B cell (primary cell): ENCODE data around the gene FAM111B.

ENCODE experiments used
- CTCF ChIP-seq: fragments of 200-600 bp; IDR thresholded peaks from one replicate; pipeline ENCODE4 v1.8.0; 2022; ENCODE audit warnings: antibody characterized with exemption, mild to moderate bottlenecking
- EZH2 ChIP-seq: IDR thresholded peaks from 2 replicates; pipeline ENCODE4 v1.6.1; 2012; ENCODE audit warnings: borderline replicate concordance, low read depth, mild to moderate bottlenecking, moderate library complexity, low read length; ENCODE audit not compliant: insufficient read depth, poor library complexity, severe bottlenecking

- no peak for TF ChIP-seq CTCF
- TF ChIP-seq EZH2, result no peak
Observed at GRCh38 chr11:59114344-59114743, 7.3 kb downstream of the FAM111B start.
